PFSK-1 (cell line): ENCODE data around the gene TRA2B.

ENCODE experiments used
- POLR2AphosphoS5 ChIP-seq: IDR thresholded peaks from 2 replicates; pipeline ENCODE4 v1.6.1; 2012; ENCODE audit warnings: low read depth, mild to moderate bottlenecking, control low read depth, low read length, moderate library complexity
- SIN3A ChIP-seq: IDR thresholded peaks from 2 replicates; pipeline ENCODE4 v1.6.1; 2012; ENCODE audit warnings: mild to moderate bottlenecking, low read length, moderate library complexity, borderline replicate concordance; ENCODE audit not compliant: insufficient read depth
- TAF1 ChIP-seq: IDR thresholded peaks from 2 replicates; pipeline ENCODE4 v1.6.1; 2012; ENCODE audit warnings: low read length, control low read depth, borderline replicate concordance; ENCODE audit not compliant: insufficient read depth

GRCh38 chr3:185942396-185942795, 4.6 kb upstream of the TRA2B start:
- TF ChIP-seq POLR2AphosphoS5, result no peak
- TF ChIP-seq TAF1, result no peak
- TF ChIP-seq SIN3A, result no peak
